Spleen (tissue), 7 donors: ENCODE measurements around the gene SYNJ2.

Experiments
- POLR2A ChIP-seq, 3 donors: fragments of 450-650 bp; IDR thresholded peaks; one replicate each; pipeline ENCODE4 v1.5.1; 2017; ENCODE audit warnings: antibody characterized with exemption in 3 of 3, mild to moderate bottlenecking in 1 of 3
- TF ChIP-seq, protein P1 (sequence below), 11 experiments: fragments of 200-600 bp in 7 of 11; fragments of 450-650 bp in 4 of 11; sonication (generic) in 4 of 11; IDR thresholded peaks in 8 of 11; conservative IDR thresholded peaks in 3 of 11; 1 replicate in 7 of 11; 2 replicates in 4 of 11; pipeline versions ENCODE4 v1.4.0 to v1.8.0; 2016 to 2021; ENCODE audit warnings: antibody characterized with exemption in 11 of 11, inconsistent platforms in 4 of 11, mild to moderate bottlenecking in 1 of 11
- donor health status: DM: no; HTN: no; CAD: no; lungs with moderate emphysema.
- donor health status: DM: no; HTN: no; CAD: no.
- donor health status: DM: no; HTN: no; CAD: no.

DNA sequence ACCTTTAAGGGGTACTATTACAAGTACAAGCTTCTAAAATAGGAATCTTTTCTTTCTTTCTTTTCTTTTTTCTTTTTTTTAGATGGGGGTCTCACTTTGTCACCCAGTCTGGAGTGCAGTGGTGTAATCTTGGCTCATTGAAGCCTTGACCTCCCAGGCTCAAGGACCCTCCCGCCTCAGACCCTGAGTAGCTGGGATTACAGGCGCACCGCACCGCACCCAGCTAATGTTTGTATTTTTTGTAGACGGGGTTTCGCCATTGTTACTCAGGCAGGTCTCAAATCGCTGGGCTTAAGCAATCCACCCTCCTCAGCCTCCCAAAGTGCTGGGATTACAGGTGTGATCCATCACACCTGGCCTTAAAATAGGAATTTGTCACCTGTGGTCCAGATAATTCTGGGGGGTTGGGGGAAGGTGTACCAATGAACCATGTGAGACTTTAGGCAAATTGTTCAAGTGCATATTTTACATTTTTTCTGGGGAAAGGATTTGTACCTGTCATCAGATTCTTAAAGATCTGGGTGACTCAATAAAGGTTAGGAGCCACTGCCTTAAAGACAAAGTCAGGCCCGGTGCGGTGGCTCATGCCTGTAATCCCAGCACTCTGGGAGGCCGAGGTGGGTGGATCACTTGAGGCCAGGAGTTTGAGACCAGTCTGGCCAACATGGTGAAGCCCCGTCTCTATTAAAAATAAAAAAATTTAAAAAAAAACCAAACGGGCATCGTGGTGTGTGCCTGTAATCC lies 19.7 kb upstream of the SYNJ2 start:
- TF ChIP-seq, protein P1, sequence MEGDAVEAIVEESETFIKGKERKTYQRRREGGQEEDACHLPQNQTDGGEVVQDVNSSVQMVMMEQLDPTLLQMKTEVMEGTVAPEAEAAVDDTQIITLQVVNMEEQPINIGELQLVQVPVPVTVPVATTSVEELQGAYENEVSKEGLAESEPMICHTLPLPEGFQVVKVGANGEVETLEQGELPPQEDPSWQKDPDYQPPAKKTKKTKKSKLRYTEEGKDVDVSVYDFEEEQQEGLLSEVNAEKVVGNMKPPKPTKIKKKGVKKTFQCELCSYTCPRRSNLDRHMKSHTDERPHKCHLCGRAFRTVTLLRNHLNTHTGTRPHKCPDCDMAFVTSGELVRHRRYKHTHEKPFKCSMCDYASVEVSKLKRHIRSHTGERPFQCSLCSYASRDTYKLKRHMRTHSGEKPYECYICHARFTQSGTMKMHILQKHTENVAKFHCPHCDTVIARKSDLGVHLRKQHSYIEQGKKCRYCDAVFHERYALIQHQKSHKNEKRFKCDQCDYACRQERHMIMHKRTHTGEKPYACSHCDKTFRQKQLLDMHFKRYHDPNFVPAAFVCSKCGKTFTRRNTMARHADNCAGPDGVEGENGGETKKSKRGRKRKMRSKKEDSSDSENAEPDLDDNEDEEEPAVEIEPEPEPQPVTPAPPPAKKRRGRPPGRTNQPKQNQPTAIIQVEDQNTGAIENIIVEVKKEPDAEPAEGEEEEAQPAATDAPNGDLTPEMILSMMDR (IDR thresholded peaks at IDR 0.05 in 8 of 11, conservative IDR thresholded peaks at IDR 0.05 in 3 of 11), result no peak
- TF ChIP-seq POLR2A (IDR thresholded peaks at IDR 0.05), result no peak
